ENCODE measurements around the gene TOP3B. TPM values are rescaled to one million over a fixed set of nuclear protein-coding genes. Genes with fewer than 3 reads are reported as not detected.

The TOP3B gene
- total RNA-seq, 1 donor from 2014 or later, result 53.9 TPM

DNA sequence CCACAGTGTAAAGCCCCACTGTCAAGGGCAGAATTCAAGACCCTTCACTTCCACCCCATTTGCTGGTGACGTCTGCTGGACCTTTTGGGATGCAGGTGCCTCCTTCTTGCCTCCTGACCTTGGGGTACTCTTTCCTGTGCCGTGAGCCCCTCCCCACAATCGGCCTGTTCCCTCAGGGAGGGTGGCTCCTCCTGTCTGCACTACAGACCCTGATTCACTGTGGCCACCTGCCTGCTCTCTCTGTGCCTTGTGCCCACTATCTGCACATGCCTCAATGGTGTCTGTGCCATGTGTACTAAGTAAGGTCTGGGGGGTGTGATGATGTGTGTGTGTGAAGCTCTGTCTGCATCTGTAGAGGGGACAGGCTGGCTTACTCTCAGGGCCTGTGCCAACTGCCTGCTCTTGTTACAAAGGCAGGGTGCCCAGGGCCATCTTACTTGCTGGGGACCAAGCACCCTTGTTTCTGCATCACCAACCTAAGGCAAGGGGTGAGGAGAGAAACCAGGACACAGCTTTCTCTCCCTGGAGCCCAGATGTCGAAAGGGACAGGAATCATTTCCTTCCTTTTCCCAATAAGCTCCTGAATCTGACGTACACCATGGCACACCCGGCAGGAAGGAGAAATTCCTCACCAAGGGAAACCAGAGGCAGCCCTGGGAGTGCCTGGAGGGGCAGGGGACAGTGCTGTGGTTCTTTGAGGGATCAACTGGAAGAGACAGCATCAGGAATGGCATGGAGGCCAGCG is 33.6 kb downstream of the TOP3B start:
- no peak overlapping the region for H3K9ac ChIP-seq
- no peak overlapping the region for H3K4me3 ChIP-seq
- peaks cover 9% of the 10 kb centered on the region for H3F3A ChIP-seq (ENCODE audit: low read depth)
- H3K27me3 ChIP-seq, result peaks cover 19% of the 10 kb centered on the region
- H3K9me3 Mint-ChIP-seq, result no peaks in the 10 kb centered on the region
- no peak overlapping the region for H3K4me2 ChIP-seq
- peaks cover 29% of the 10 kb centered on the region for H3K4me1 Mint-ChIP-seq
- no peak for TF ChIP-seq EZH2 (IDR thresholded peaks at IDR 0.05)
- TF ChIP-seq EZH2phosphoT487 (IDR thresholded peaks at IDR 0.05), result no peak
- TF ChIP-seq, protein P1, sequence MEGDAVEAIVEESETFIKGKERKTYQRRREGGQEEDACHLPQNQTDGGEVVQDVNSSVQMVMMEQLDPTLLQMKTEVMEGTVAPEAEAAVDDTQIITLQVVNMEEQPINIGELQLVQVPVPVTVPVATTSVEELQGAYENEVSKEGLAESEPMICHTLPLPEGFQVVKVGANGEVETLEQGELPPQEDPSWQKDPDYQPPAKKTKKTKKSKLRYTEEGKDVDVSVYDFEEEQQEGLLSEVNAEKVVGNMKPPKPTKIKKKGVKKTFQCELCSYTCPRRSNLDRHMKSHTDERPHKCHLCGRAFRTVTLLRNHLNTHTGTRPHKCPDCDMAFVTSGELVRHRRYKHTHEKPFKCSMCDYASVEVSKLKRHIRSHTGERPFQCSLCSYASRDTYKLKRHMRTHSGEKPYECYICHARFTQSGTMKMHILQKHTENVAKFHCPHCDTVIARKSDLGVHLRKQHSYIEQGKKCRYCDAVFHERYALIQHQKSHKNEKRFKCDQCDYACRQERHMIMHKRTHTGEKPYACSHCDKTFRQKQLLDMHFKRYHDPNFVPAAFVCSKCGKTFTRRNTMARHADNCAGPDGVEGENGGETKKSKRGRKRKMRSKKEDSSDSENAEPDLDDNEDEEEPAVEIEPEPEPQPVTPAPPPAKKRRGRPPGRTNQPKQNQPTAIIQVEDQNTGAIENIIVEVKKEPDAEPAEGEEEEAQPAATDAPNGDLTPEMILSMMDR (IDR thresholded peaks at IDR 0.05), result no peak
- H3K4me3 Mint-ChIP-seq, result no peak overlapping the region
- H3K9me3 ChIP-seq (ENCODE audit: low read depth), result no peaks in the 10 kb centered on the region
- no peak overlapping the region for H3K27ac ChIP-seq
- H3K79me2 ChIP-seq (ENCODE audit: low read depth), result no peaks in the 10 kb centered on the region
- H3K36me3 Mint-ChIP-seq, result peaks cover 9% of the 10 kb centered on the region
- no peak overlapping the region for H2AFZ ChIP-seq (replicated peaks)
- no peaks in the 10 kb centered on the region for H3K27me3 Mint-ChIP-seq (ENCODE audit: insufficient read depth, low read depth)
- H4K20me1 ChIP-seq (ENCODE audit: low read depth), result peaks cover 14% of the 10 kb centered on the region
- H3K27ac Mint-ChIP-seq, result no peak overlapping the region
- peaks cover 10% of the 10 kb centered on the region for H3K4me1 ChIP-seq
- no peaks in the 10 kb centered on the region for H3K36me3 ChIP-seq
- no peak for DNase-seq (ENCODE audit: low spot score)

DNA sequence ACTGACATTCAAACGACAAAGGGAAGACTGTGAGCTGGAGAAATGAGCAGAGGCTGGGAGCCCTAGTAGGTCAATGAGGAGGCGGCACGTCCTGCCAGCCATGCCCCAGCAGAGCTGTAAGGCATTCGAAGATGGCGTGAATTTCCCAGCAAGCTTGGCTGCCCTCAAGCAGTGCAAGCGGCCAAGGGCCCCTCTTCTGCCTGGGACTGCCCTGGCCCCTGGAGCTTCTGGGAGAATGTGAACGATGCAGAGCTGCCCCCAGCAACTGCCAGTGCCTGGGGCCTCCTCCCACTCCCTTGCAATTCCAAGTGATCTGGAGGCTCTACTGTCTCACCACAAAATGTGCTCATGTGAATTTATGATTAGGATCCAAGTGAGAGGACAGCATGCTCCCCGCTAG is 34.2 kb downstream of the TOP3B start:
- TF ChIP-seq EZH2phosphoT487 (IDR thresholded peaks at IDR 0.05) (no peak), EZH2 (IDR thresholded peaks at IDR 0.05) (no peak)
- TF ChIP-seq, protein P1 (IDR thresholded peaks at IDR 0.05), result no peak

DNA sequence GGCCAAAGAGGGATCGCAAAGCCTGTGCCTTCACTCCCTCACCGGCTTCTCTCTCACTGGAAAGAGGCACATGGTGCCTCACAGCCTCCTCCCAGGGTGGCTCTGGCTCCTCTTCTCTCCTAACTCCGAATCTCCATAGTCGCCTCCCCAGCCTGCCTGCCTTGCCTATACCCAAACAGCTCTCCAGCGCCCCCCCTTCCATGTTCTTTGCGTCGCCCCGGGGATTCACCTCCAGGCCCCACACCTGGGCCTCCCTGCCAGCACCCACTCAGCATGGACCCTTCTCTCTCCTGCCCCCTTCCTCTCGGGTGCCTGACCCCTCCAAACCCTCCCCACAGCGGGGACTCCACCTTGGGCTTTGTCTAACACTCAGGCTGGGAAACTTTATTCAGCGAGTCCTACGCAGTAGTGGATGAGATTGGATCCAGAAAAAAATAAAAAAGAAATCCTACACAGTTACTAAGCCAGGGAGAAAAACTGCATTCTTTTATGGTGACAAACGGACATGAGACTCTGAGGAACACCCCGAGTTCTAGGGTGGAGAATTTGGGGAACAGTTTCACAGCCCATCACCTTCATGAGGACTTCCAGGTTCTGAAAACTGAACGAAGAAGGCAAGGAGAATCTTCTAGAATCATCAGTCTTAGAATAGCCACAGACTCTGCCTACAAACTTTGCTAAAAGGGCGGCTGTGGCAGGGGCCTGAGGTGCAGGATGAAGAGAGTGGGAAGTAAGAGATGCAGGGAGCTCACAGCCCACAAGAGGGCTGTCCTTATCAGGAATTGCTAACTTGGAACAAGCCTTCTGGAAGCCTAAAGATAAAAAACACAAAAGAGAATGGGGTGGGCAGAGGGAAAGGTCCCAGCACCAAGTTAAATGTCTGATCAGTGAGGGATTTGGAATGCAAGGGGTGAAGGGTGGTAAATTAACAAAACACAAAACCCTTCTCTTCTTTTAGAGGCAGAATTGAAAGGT is 35.3 kb downstream of the TOP3B start:
- Mint-ChIP-seq H3K27ac (no peak overlapping the region), H3K4me3 (no peak overlapping the region), H3K27me3 (ENCODE audit: insufficient read depth, low read depth) (no peaks in the 10 kb centered on the region), H3K4me1 (peaks cover 29% of the 10 kb centered on the region), H3K9me3 (no peaks in the 10 kb centered on the region), H3K36me3 (peaks cover 9% of the 10 kb centered on the region)
- H3F3A ChIP-seq (ENCODE audit: low read depth), result peaks cover 4% of the 10 kb centered on the region
- no peak overlapping the region for H2AFZ ChIP-seq (replicated peaks)
- H3K79me2 ChIP-seq (ENCODE audit: low read depth), result no peaks in the 10 kb centered on the region
- H3K4me3 ChIP-seq, result no peak overlapping the region
- H3K4me1 ChIP-seq, result peaks cover 10% of the 10 kb centered on the region
- no peaks in the 10 kb centered on the region for H3K36me3 ChIP-seq
- H3K9ac ChIP-seq, result no peak overlapping the region
- peaks cover 10% of the 10 kb centered on the region for H3K27me3 ChIP-seq
- peak; percentile 59 for DNase-seq (ENCODE audit: low spot score)
- H3K9me3 ChIP-seq (ENCODE audit: low read depth), result no peaks in the 10 kb centered on the region
- TF ChIP-seq, protein P1 (IDR thresholded peaks at IDR 0.05), result peak; percentile 54
- no peak for TF ChIP-seq EZH2 (IDR thresholded peaks at IDR 0.05)
- H3K27ac ChIP-seq, result no peak overlapping the region
- no peak overlapping the region for H3K4me2 ChIP-seq
- H4K20me1 ChIP-seq (ENCODE audit: low read depth), result peaks cover 14% of the 10 kb centered on the region

More for the DNA sequence above, 34.2 kb downstream of the TOP3B start:
- Histone ChIP-seq H3K4me2 (no peak overlapping the region), H3K9me3 (ENCODE audit: low read depth) (no peaks in the 10 kb centered on the region), H2AFZ (replicated peaks) (no peak overlapping the region), H3K79me2 (ENCODE audit: low read depth) (no peaks in the 10 kb centered on the region), H3K4me1 (peaks cover 10% of the 10 kb centered on the region), H3K36me3 (no peaks in the 10 kb centered on the region), H3F3A (ENCODE audit: low read depth) (peaks cover 9% of the 10 kb centered on the region), H3K4me3 (no peak overlapping the region), H3K27me3 (peaks cover 16% of the 10 kb centered on the region), H3K27ac (no peak overlapping the region), H4K20me1 (ENCODE audit: low read depth) (peaks cover 14% of the 10 kb centered on the region), H3K9ac (no peak overlapping the region)
- no peak for DNase-seq (ENCODE audit: low spot score)
- Mint-ChIP-seq H3K27ac (no peak overlapping the region), H3K27me3 (ENCODE audit: insufficient read depth, low read depth) (no peaks in the 10 kb centered on the region), H3K36me3 (peaks cover 9% of the 10 kb centered on the region), H3K4me1 (peaks cover 29% of the 10 kb centered on the region), H3K9me3 (no peaks in the 10 kb centered on the region), H3K4me3 (no peak overlapping the region)

Measured in neural progenitor cell (in vitro differentiated cells).